Colonic mucosa (tissue), 4 donors: Measurements from ENCODE around the gene REXO4. TPM values are rescaled to one million over a fixed set of nuclear protein-coding genes. Genes with fewer than 3 reads are reported as not detected.

Source experiments
- DNase-seq: peaks from one replicate; pipeline ENCODE4 v3.0.0-alpha.2; 2020
- H3K27ac ChIP-seq: fragments of 200-600 bp; one replicate; pipeline ENCODE4 v1.8.0; 2021
- H3K27me3 ChIP-seq: fragments of 200-600 bp; one replicate; pipeline ENCODE4 v1.8.0; 2021
- H3K36me3 ChIP-seq: fragments of 200-600 bp; one replicate; pipeline ENCODE4 v1.8.0; 2021
- H3K4me1 ChIP-seq: fragments of 200-600 bp; one replicate; pipeline ENCODE4 v1.8.0; 2021; ENCODE audit warnings: mild to moderate bottlenecking
- H3K4me3 ChIP-seq: fragments of 200-600 bp; one replicate; pipeline ENCODE4 v1.8.0; 2021
- H3K9ac ChIP-seq, 2 donors: one replicate each; pipeline ENCODE4 v1.7.0; 2013; ENCODE audit warnings: control low read depth in 2 of 2, low read depth in 2 of 2, low read length in 2 of 2
- H3K9me3 ChIP-seq: fragments of 200-600 bp; one replicate; pipeline ENCODE4 v1.8.0; 2021
- intact Hi-C: fragments of 100-400 bp; cut with DNase I; formaldehyde crosslinking; loops from one replicate; pipeline ENCODE4 v1.14.1; 2022
- total RNA-seq, 2 donors: library from RNA; stranded (reverse); fragmentation: NEBNext Ultra II Directional in 1 of 2; extraction: Animal tissue kit (Norgen Biotek cat#: 25700) in 1 of 2; gene quantifications; one replicate each; pipeline ENCODE4 v1.2.1, GENCODE V29; 2021
- TF ChIP-seq, protein P1 (sequence below): fragments of 200-600 bp; IDR thresholded peaks from one replicate; pipeline ENCODE4 v1.8.0; 2022; ENCODE audit warnings: antibody characterized with exemption, mild to moderate bottlenecking
- donor health status: healthy.
- donor health status: DM: no; HTN: no; CAD: no.
- donor health status: DM: no; HTN: no; CAD: no.

The REXO4 gene
- total RNA-seq, 2 donors from 2014 or later = 17.3 to 38.6 TPM

DNA sequence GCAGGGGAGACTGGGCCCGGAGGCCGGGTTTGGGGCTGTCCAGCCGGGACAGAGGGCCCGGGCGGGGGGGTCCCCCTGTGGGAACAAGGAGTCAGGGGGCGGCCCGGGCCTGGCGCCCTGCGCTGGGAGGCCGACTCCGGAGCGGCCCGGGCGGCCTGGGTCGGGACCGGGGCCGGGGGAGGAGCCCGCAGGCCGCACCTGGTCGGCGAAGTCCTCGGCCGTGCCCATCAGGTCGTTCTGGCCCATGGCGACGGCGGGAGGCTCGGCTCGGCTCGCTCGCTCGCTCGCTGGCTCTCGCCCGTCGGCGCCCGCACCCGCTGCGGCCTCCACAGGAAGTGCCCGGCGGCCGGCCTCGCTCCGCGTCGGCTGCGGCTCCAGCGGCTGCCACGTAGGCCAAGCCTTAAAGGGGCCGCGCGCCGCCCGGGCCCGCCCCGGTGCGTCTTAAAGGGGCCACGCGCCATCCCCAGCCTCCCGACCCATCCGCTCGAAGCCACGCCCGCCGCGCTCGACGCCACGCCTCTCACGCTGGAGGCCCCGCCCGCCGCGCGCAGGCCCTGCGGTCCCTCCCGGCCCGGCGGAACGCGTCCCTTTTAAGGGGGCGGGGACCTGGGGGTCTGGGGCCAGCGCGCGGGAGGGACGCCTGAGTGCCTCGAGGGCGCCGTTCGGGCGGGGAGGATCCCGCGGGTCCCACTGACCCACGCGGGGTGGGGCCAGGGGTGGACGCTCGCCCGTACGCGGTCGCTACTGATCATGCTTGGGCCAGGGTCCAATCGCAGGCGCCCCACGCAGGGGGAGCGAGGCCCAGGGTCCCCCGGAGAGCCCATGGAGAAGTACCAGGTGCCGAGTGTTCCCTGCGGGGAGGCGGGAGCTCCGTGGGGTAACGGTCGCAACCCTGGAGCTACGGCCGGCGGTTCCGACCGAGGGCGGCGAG, 41.8 kb downstream of the REXO4 start, which contains the start of the genes STKLD1 and SURF4:
Gene STKLD1, plus strand, starts transcription at position 643 of the 931 bp plus-strand sequence. Its CDS starts 108 bp downstream, at position 751.
Gene SURF4, minus strand, starts transcription at position 337 of the 931 bp plus-strand sequence. Its CDS starts 91 bp downstream, at position 246.
- H3K9me3 ChIP-seq = no peaks in the 10 kb centered on the region
- H3K27ac ChIP-seq = peak within 1 kb of the TSS; percentile 95
- peaks cover 15% of the 10 kb centered on the region for H3K4me1 ChIP-seq
- H3K36me3 ChIP-seq = no peaks in the 10 kb centered on the region
- intact Hi-C loops = no loop called here
- no peaks in the 10 kb centered on the region for H3K27me3 ChIP-seq
- peak within 1 kb of the TSS; percentile 94 to 98 for H3K9ac ChIP-seq
- TF ChIP-seq, protein P1, sequence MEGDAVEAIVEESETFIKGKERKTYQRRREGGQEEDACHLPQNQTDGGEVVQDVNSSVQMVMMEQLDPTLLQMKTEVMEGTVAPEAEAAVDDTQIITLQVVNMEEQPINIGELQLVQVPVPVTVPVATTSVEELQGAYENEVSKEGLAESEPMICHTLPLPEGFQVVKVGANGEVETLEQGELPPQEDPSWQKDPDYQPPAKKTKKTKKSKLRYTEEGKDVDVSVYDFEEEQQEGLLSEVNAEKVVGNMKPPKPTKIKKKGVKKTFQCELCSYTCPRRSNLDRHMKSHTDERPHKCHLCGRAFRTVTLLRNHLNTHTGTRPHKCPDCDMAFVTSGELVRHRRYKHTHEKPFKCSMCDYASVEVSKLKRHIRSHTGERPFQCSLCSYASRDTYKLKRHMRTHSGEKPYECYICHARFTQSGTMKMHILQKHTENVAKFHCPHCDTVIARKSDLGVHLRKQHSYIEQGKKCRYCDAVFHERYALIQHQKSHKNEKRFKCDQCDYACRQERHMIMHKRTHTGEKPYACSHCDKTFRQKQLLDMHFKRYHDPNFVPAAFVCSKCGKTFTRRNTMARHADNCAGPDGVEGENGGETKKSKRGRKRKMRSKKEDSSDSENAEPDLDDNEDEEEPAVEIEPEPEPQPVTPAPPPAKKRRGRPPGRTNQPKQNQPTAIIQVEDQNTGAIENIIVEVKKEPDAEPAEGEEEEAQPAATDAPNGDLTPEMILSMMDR = no peak
- H3K4me3 ChIP-seq = peak within 1 kb of the TSS; percentile 73
- peak; percentile 97 for DNase-seq

DNA sequence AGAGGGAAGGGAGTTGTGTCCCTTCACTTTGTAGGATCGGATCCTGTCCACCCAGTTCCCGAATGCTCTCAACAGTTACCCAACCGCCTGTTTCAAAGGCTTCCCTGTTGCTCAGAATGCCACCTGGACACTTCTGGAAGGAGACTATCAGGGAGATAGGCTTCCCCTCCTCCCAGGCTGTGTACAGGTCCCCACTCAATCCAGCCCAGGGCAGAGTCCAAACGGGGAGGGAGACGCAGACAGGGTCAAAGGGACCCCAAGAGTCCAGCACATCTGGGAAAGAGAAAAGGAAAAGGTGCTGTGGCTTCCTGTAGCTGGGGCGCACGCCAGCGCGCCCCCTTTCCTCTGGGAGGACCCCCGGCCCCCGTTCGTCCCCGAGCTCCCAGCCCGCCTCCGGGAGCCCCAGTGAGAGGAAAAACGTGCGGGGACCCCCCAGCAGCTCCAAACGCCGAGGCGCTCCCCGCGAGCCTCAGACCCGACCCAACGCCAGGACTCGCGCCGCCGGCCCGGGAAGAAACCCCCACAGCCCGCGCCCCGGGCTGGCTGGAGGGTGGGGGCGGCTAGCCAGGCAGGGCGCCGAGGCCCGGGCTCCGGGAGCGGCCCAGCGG, 42.6 kb downstream of the REXO4 start:
- TF ChIP-seq, protein P1 = no peak
- Histone ChIP-seq H3K9me3 (no peaks in the 10 kb centered on the region), H3K27me3 (no peaks in the 10 kb centered on the region), H3K27ac (peak overlapping the region; percentile 95), H3K36me3 (no peaks in the 10 kb centered on the region), H3K9ac (peak overlapping the region; percentile 94 to 98), H3K4me3 (peak overlapping the region; percentile 73), H3K4me1 (peaks cover 15% of the 10 kb centered on the region)
- intact Hi-C loops = no loop called here
- DNase-seq = peak; percentile 73

DNA sequence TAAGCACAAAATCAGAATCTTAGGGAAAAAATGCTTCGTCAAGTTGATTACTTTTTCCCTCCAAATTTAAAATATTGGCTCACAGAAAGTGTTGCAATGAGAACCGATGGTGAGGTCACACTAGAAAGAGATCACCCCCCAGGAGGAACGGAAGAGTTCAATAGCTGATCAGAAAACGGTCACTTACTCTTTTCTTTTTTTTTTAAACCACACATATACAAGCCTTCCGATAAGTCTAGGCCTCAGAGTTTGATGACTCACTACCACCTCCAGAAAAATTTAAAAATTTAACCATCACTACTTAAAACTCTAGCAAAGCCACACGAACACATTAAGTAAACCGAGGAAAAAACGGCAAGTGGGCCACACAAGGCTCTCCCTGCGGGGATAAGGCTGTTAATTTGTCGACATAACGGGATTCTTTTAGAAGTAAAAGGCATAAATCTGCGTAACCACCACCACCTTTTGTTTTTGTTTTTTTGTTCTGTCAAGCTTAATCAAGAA, 43.1 kb downstream of the REXO4 start:
- H3K27me3 ChIP-seq = no peaks in the 10 kb centered on the region
- TF ChIP-seq, protein P1 = no peak
- H3K27ac ChIP-seq = peak overlapping the region; percentile 95
- H3K4me1 ChIP-seq = peaks cover 18% of the 10 kb centered on the region
- intact Hi-C loops = no loop called here
- no peak for DNase-seq
- H3K9ac ChIP-seq = peak overlapping the region; percentile 94 to 98
- H3K9me3 ChIP-seq = no peaks in the 10 kb centered on the region
- H3K4me3 ChIP-seq = peak overlapping the region; percentile 73
- H3K36me3 ChIP-seq = no peaks in the 10 kb centered on the region

DNA sequence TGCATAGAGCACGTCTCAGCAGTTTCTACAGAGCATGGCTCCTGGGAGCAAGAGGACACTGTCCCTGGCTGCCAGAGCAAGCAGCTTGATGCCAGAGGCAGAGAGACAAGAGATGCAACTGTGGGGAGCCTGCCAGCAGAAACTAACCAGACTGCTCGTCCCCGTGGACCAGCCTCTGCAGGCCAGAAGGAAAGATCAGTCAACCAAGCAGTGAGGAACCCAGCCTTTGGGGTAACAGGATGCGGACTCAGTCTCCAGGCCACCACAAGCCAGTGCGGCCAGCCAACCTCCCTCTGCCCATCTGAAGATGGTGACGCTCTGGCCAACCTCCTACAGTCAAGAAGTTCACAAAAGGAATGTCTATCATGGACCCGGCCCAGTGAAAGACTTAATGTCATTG, 45.7 kb downstream of the REXO4 start:
- Histone ChIP-seq H3K4me1 (peaks cover 41% of the 10 kb centered on the region), H3K9ac (peak overlapping the region in 1 of 2 donors; percentile 32), H3K4me3 (no peak overlapping the region), H3K9me3 (no peaks in the 10 kb centered on the region), H3K36me3 (no peaks in the 10 kb centered on the region), H3K27me3 (no peaks in the 10 kb centered on the region), H3K27ac (peak overlapping the region; percentile 9)
- intact Hi-C loops = no loop called here
- TF ChIP-seq, protein P1 = no peak
- DNase-seq = no peak

DNA sequence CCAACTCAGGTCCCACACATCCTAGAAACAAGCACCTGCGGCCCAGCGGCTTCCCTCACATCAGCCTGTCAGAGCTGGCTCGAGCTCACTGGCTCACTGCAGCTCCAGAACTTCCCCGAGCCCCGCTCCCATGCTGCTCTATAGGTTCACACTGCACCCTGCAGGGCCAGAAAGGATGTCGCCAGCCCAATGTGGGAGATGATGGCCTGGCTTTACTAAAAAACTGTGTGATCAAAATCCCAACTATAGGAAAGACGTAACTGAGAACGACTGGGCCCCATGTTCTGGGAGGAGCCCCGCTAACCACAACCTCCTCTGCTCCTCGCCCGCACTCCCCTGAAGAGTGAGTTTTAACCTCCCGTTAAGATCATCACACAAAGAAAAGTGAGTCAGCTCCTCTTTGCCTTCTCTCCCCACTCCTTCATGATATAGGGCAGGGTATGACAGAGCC, 46.5 kb downstream of the REXO4 start:
- Histone ChIP-seq H3K4me3 (no peak overlapping the region), H3K36me3 (no peaks in the 10 kb centered on the region), H3K27me3 (no peaks in the 10 kb centered on the region), H3K9me3 (no peaks in the 10 kb centered on the region), H3K4me1 (peaks cover 41% of the 10 kb centered on the region), H3K9ac (peak overlapping the region; percentile 6 to 32), H3K27ac (peak overlapping the region; percentile 9)
- TF ChIP-seq, protein P1 = no peak
- intact Hi-C loops = no loop called here
- DNase-seq = no peak
